HepG2 (cell line): ENCODE results near the gene C1QTNF12. TPM values are rescaled to one million over a fixed set of nuclear protein-coding genes. Genes with fewer than 3 reads are reported as not detected.

Experiments
- CHCHD3 ChIP-seq: sonication (generic); formaldehyde crosslinking; IDR thresholded peaks from 2 replicates; pipeline ENCODE4 v1.8.0; 2022; ENCODE audit warnings: mild to moderate bottlenecking, missing genetic modification reagents, moderate library complexity
- HIVEP1 ChIP-seq: sonication (generic); formaldehyde crosslinking; IDR thresholded peaks from 2 replicates; pipeline ENCODE4 v1.4.0; 2020; ENCODE audit warnings: mild to moderate bottlenecking, missing genetic modification reagents
- MAZ ChIP-seq, 2 experiments: sonication (generic) in 1 of 2; formaldehyde crosslinking in 1 of 2; IDR thresholded peaks; 2 replicates each; pipeline versions ENCODE4 v1.5.0 to v1.6.1; 2012 to 2020; ENCODE audit warnings: low read depth in 2 of 2, mild to moderate bottlenecking in 2 of 2, borderline replicate concordance in 1 of 2, improper control_type of control experiment in 1 of 2, low read length in 1 of 2, missing genetic modification reagents in 1 of 2, moderate library complexity in 1 of 2
- MEF2D ChIP-seq: sonication (generic); formaldehyde crosslinking; IDR thresholded peaks from 2 replicates; pipeline ENCODE4 v1.5.1; 2020; ENCODE audit warnings: mild to moderate bottlenecking, missing genetic modification reagents
- MTA3 ChIP-seq: sonication (generic); formaldehyde crosslinking; IDR thresholded peaks from 2 replicates; pipeline ENCODE4 v1.4.0; 2020; ENCODE audit warnings: missing genetic modification reagents
- MZF1 ChIP-seq: sonication (generic); formaldehyde crosslinking; IDR thresholded peaks from 2 replicates; pipeline ENCODE4 v1.8.1; 2023; ENCODE audit warnings: mild to moderate bottlenecking, missing genetic modification reagents, borderline replicate concordance
- RFX3 ChIP-seq: IDR thresholded peaks from 2 replicates; pipeline ENCODE4 v1.6.1; 2016; ENCODE audit warnings: missing biosample characterization, missing genetic modification reagents
- SIN3B ChIP-seq: fragments of 150-350 bp; IDR thresholded peaks from 2 replicates; pipeline ENCODE4 v1.6.1; 2014; ENCODE audit warnings: low read length
- SRSF9 ChIP-seq: fragments of 200-400 bp; formaldehyde crosslinking; IDR thresholded peaks from 2 replicates; pipeline ENCODE4 v1.6.1; 2018; ENCODE audit warnings: borderline replicate concordance, mild to moderate bottlenecking, low read depth, low read length; ENCODE audit not compliant: insufficient read depth, poor library complexity, severe bottlenecking
- TOPORS ChIP-seq: sonication (generic); formaldehyde crosslinking; IDR thresholded peaks from 2 replicates; pipeline ENCODE4 v1.8.0; 2023; ENCODE audit warnings: mild to moderate bottlenecking, missing genetic modification reagents
- YY1 ChIP-seq: IDR thresholded peaks from 2 replicates; pipeline ENCODE4 v1.6.1; 2011; ENCODE audit warnings: low read length, low read depth, moderate library complexity, mild to moderate bottlenecking; ENCODE audit not compliant: insufficient read depth, insufficient replicate concordance
- ZNF180 ChIP-seq: sonication (generic); formaldehyde crosslinking; IDR thresholded peaks from 2 replicates; pipeline ENCODE4 v1.4.0; 2020; ENCODE audit warnings: low read depth, missing genetic modification reagents, borderline replicate concordance
- ZNF292 ChIP-seq: sonication (generic); formaldehyde crosslinking; IDR thresholded peaks from 2 replicates; pipeline ENCODE4 v1.8.1; 2022; ENCODE audit warnings: mild to moderate bottlenecking, low read depth, missing genetic modification reagents, borderline replicate concordance
- ZNF296 ChIP-seq: sonication (generic); formaldehyde crosslinking; conservative IDR thresholded peaks from 2 replicates; pipeline ENCODE4 v1.5.0; 2020; ENCODE audit warnings: mild to moderate bottlenecking, missing genetic modification reagents
- ZNF30 ChIP-seq: sonication (generic); formaldehyde crosslinking; IDR thresholded peaks from 2 replicates; pipeline ENCODE4 v1.5.0; 2020; ENCODE audit warnings: mild to moderate bottlenecking, missing genetic modification reagents
- ZNF619 ChIP-seq: sonication (generic); formaldehyde crosslinking; IDR thresholded peaks from 2 replicates; pipeline ENCODE4 v1.4.0; 2020; ENCODE audit warnings: mild to moderate bottlenecking, missing genetic modification reagents
- ZNF782 ChIP-seq: sonication (generic); formaldehyde crosslinking; IDR thresholded peaks from 2 replicates; pipeline ENCODE4 v1.4.0; 2020; ENCODE audit warnings: missing genetic modification reagents, mild to moderate bottlenecking, borderline replicate concordance
- polyA plus RNA-seq, 8 experiments: library from polyadenylated mRNA; depleted of rRNA in 3 of 8; stranded (reverse) in 7 of 8; unstranded in 1 of 8; fragments of >200 nt; fragmentation: Illumina TruSeq in 4 of 8; extraction: Trizol in 4 of 8; gene quantifications; 2 replicates each; pipeline versions ENCODE4 v1.2.1 to v1.2.3, GENCODE V29; 2011 to 2016; ENCODE audit warnings: low read depth in 4 of 8, missing spikeins in 1 of 8, mixed read lengths in 1 of 8; ENCODE audit not compliant: insufficient read depth in 1 of 8
- total RNA-seq, 5 experiments: library from RNA; depleted of rRNA; stranded (reverse); fragments of >200 nt; fragmentation: Illumina TruSeq; extraction: Trizol; gene quantifications; 2 replicates each; pipeline ENCODE4 v1.2.3, GENCODE V29; 2016; ENCODE audit warnings: low read depth in 1 of 5
- TF ChIP-seq, protein P1 (sequence below): IDR thresholded peaks from 2 replicates; pipeline ENCODE4 v1.4.0; 2020; ENCODE audit warnings: mild to moderate bottlenecking, missing genetic modification reagents
- TF ChIP-seq, protein P2 (sequence below): IDR thresholded peaks from 2 replicates; pipeline ENCODE4 v1.6.1; 2018; ENCODE audit warnings: missing genetic modification reagents
- TF ChIP-seq, protein P3 (sequence below): sonication (generic); formaldehyde crosslinking; IDR thresholded peaks from 2 replicates; pipeline ENCODE4 v1.8.0; 2022; ENCODE audit warnings: missing genetic modification reagents, mild to moderate bottlenecking, borderline replicate concordance
- TF ChIP-seq, protein P4 (sequence below): sonication (generic); formaldehyde crosslinking; conservative IDR thresholded peaks from 2 replicates; pipeline ENCODE4 v1.8.0; 2022; ENCODE audit warnings: mild to moderate bottlenecking, moderate library complexity, missing genetic modification reagents

Gene C1QTNF12
- total and polyA plus RNA-seq, 2 of the 13 experiments (the other 11 are each of a cell fraction or from before 2014, with no cell fraction given), result 0.18 to 0.64 TPM

DNA sequence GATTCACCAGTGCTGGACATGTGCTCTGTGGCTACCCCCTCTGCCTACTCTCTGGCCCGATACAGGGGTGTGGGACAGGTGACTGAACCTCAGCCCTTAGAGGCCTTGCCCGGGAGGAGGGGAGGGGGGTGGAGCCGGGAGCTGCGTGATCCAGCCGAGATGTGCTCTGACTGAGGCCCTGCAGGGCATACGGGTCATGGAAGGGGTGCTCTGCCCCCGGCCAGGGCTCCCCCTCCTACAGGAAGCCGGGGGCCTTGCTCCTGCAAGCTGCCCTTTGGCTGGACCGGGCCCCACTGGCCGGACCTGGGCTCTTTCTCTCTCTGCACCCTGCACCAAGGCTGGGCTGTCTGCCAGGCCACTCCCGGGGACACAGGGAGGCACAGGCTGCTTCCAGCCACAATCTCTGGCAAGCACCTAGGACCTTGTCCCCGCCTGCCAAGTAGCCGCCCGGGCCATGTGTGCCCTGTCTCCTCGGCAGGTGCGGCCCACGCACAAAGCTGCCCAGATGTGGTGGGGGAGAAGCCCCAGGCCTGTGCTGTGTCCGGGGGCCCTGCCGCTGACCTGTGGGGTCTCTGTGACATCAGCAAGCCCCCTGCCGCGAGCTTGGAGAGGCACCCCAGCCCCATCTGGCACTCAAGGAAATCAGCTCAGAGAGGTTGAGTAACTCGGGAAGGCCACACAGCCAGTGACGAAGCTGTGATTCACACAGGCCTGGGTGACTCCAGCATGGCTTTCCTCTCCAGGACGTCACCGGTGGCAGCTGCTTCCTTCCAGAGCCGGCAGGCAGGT lies 35.2 kb upstream of the C1QTNF12 start (continued):
- TF ChIP-seq TOPORS (CRISPR knock-in tag), result no peak
- TF ChIP-seq, protein P1, sequence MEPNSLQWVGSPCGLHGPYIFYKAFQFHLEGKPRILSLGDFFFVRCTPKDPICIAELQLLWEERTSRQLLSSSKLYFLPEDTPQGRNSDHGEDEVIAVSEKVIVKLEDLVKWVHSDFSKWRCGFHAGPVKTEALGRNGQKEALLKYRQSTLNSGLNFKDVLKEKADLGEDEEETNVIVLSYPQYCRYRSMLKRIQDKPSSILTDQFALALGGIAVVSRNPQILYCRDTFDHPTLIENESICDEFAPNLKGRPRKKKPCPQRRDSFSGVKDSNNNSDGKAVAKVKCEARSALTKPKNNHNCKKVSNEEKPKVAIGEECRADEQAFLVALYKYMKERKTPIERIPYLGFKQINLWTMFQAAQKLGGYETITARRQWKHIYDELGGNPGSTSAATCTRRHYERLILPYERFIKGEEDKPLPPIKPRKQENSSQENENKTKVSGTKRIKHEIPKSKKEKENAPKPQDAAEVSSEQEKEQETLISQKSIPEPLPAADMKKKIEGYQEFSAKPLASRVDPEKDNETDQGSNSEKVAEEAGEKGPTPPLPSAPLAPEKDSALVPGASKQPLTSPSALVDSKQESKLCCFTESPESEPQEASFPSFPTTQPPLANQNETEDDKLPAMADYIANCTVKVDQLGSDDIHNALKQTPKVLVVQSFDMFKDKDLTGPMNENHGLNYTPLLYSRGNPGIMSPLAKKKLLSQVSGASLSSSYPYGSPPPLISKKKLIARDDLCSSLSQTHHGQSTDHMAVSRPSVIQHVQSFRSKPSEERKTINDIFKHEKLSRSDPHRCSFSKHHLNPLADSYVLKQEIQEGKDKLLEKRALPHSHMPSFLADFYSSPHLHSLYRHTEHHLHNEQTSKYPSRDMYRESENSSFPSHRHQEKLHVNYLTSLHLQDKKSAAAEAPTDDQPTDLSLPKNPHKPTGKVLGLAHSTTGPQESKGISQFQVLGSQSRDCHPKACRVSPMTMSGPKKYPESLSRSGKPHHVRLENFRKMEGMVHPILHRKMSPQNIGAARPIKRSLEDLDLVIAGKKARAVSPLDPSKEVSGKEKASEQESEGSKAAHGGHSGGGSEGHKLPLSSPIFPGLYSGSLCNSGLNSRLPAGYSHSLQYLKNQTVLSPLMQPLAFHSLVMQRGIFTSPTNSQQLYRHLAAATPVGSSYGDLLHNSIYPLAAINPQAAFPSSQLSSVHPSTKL (CRISPR knock-in tag), result 0 out of 2 replicates have a peak, but pooled peaks have one; percentile 51
- peak; percentile 80 for TF ChIP-seq ZNF292 (CRISPR knock-in tag)
- TF ChIP-seq SRSF9, result no peak
- no peak for TF ChIP-seq ZNF619 (CRISPR knock-in tag)
- peak; percentile 33; the same call in 1 of the 2 replicates for TF ChIP-seq ZNF296 (CRISPR knock-in tag)
- peak; percentile 62; the same call in 1 of the 2 replicates for TF ChIP-seq HIVEP1 (CRISPR knock-in tag)
- TF ChIP-seq, protein P2, sequence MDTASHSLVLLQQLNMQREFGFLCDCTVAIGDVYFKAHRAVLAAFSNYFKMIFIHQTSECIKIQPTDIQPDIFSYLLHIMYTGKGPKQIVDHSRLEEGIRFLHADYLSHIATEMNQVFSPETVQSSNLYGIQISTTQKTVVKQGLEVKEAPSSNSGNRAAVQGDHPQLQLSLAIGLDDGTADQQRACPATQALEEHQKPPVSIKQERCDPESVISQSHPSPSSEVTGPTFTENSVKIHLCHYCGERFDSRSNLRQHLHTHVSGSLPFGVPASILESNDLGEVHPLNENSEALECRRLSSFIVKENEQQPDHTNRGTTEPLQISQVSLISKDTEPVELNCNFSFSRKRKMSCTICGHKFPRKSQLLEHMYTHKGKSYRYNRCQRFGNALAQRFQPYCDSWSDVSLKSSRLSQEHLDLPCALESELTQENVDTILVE, result no peak
- peak; percentile 57 for TF ChIP-seq MAZ (IDR thresholded peaks at IDR 0.05; ENCODE audit: borderline replicate concordance, low read depth, low read length)
- peak; percentile 92 for TF ChIP-seq MAZ (CRISPR knock-in tag; IDR thresholded peaks at IDR 0.05; ENCODE audit: low read depth)
- TF ChIP-seq, protein P3, sequence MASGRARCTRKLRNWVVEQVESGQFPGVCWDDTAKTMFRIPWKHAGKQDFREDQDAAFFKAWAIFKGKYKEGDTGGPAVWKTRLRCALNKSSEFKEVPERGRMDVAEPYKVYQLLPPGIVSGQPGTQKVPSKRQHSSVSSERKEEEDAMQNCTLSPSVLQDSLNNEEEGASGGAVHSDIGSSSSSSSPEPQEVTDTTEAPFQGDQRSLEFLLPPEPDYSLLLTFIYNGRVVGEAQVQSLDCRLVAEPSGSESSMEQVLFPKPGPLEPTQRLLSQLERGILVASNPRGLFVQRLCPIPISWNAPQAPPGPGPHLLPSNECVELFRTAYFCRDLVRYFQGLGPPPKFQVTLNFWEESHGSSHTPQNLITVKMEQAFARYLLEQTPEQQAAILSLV (CRISPR knock-in tag), result no peak
- TF ChIP-seq SIN3B, result no peak
- TF ChIP-seq RFX3 (CRISPR knock-in tag), result no peak
- TF ChIP-seq ZNF180 (CRISPR knock-in tag), result no peak
- TF ChIP-seq ZNF782 (CRISPR knock-in tag), result no peak
- TF ChIP-seq, protein P4, sequence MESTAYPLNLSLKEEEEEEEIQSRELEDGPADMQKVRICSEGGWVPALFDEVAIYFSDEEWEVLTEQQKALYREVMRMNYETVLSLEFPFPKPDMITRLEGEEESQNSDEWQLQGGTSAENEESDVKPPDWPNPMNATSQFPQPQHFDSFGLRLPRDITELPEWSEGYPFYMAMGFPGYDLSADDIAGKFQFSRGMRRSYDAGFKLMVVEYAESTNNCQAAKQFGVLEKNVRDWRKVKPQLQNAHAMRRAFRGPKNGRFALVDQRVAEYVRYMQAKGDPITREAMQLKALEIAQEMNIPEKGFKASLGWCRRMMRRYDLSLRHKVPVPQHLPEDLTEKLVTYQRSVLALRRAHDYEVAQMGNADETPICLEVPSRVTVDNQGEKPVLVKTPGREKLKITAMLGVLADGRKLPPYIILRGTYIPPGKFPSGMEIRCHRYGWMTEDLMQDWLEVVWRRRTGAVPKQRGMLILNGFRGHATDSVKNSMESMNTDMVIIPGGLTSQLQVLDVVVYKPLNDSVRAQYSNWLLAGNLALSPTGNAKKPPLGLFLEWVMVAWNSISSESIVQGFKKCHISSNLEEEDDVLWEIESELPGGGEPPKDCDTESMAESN (CRISPR knock-in tag), result peak; percentile 49
- no peak for TF ChIP-seq MTA3 (CRISPR knock-in tag)
- peak; percentile 21 for TF ChIP-seq YY1
- no peak for TF ChIP-seq CHCHD3 (CRISPR knock-in tag)
- TF ChIP-seq MEF2D (CRISPR knock-in tag), result no peak; the same call in 1 of the 2 replicates
- no peak for TF ChIP-seq ZNF30 (CRISPR knock-in tag)
- no peak for TF ChIP-seq MZF1
